Endothelial cell of umbilical vein (primary cell): Measurements from ENCODE around the gene UBE3D.

Experiments used
- CTCF ChIP-seq, 2 donors: IDR thresholded peaks; 1 replicate in 1 of 2; 2 replicates in 1 of 2; pipeline ENCODE4 v1.5.1; 2011; ENCODE audit warnings: low read length in 2 of 2, mild to moderate bottlenecking in 2 of 2, moderate library complexity in 2 of 2, control low read depth in 1 of 2, inconsistent platforms in 1 of 2, low read depth in 1 of 2; ENCODE audit not compliant: insufficient read depth in 1 of 2; ENCODE audit errors: extremely low read depth in 1 of 2
- EZH2 ChIP-seq: IDR thresholded peaks from 2 replicates; pipeline ENCODE4 v1.6.1; 2012; ENCODE audit warnings: borderline replicate concordance, low read depth, mild to moderate bottlenecking, moderate library complexity, low read length, inconsistent platforms; ENCODE audit not compliant: severe bottlenecking
- FOS ChIP-seq: IDR thresholded peaks from 2 replicates; pipeline ENCODE4 v1.6.1; 2011; ENCODE audit warnings: mild to moderate bottlenecking, low read length, moderate library complexity, borderline replicate concordance; ENCODE audit not compliant: insufficient read depth
- JUN ChIP-seq: IDR thresholded peaks from 2 replicates; pipeline ENCODE4 v1.6.1; 2011; ENCODE audit warnings: borderline replicate concordance, low read depth; ENCODE audit not compliant: insufficient read length, insufficient read depth
- POLR2A ChIP-seq: IDR thresholded peaks from 2 replicates; pipeline ENCODE4 v1.6.1; 2012; ENCODE audit warnings: low read depth, mild to moderate bottlenecking, control low read depth, low read length
- POLR2AphosphoS5 ChIP-seq: IDR thresholded peaks from 2 replicates; pipeline ENCODE4 v1.6.1; 2012; ENCODE audit warnings: low read depth, mild to moderate bottlenecking, control low read depth, low read length, moderate library complexity; ENCODE audit not compliant: insufficient read depth
- TF ChIP-seq, protein P1 (sequence below): IDR thresholded peaks from 2 replicates; pipeline ENCODE4 v1.6.1; 2011; ENCODE audit not compliant: insufficient read depth, insufficient read length

DNA sequence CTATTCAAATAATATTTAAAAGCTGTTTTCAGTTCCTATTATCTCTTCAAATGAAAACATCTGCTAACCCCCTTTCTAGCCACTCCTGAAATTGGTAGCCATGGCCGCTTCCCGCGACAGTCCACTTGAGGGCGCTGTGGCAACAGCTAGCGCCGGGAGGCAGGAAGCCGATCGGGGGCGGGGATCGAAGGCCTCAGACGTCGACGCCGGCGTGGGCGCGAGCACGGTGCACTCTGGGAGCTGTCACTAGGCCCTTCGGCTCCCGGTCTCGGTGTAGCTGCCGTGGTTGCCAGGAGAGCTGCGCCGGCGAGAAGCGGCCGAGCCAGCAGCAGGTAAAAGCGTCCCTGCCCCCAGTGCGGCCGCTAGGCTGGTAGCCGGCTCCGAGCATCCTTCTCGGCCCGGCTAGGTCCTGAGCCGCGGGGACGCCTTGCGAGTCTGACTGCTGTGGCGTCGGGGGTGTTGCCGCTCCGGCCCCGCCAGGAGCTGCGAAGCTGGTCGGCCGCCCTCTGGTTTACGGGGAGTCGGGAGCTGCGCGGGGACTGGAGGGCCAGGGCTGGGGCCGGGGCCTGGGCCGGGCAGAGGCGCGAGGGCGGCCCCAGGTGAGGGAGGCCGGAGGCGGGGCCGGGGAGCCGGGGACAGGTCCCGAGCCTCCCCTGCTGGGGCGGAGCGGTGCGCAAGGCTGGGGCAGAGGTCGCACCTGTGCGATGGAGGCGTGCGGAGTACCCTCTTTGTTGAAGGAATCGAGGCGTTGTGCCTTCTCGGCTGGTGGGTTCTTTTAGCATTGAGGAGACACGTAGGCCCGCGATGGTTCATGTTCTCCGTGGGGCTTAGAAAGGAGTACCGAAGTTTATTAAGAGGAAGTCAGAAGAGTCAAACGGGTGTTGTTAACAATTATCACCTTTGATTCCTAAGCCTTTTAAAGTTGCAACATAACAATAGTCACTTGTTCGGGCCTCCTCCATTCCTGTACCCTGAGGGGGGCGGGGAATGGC is 2.1 kb upstream of the UBE3D start, which contains the start of gene DOP1A:
- peak; percentile 54 for TF ChIP-seq POLR2AphosphoS5
- peak; percentile 95 to 98 for TF ChIP-seq CTCF (IDR thresholded peaks at IDR 0.05; ENCODE audit: extremely low read depth in 1 of 2, insufficient read depth in 1 of 2, low read depth in 1 of 2, low read length in 2 of 2)
- peak; percentile 34 for TF ChIP-seq POLR2A
- no peak for TF ChIP-seq FOS
- TF ChIP-seq, protein P1, sequence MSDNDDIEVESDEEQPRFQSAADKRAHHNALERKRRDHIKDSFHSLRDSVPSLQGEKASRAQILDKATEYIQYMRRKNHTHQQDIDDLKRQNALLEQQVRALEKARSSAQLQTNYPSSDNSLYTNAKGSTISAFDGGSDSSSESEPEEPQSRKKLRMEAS, result peak; percentile 78
- TF ChIP-seq EZH2, result no peak
- TF ChIP-seq JUN, result no peak
